Measurements from ENCODE around the gene SIRT4. TPM values are rescaled to one million over a fixed set of nuclear protein-coding genes. Genes with fewer than 3 reads are reported as not detected.
A peak's percentile ranks its signal among the peaks of the same experiment; 100 is the strongest.

The SIRT4 gene
- total and polyA plus RNA-seq, 2 of the 13 experiments (the other 11 are each of a cell fraction or from before 2014, with no cell fraction given) = 3.4 to 5.8 TPM

DNA sequence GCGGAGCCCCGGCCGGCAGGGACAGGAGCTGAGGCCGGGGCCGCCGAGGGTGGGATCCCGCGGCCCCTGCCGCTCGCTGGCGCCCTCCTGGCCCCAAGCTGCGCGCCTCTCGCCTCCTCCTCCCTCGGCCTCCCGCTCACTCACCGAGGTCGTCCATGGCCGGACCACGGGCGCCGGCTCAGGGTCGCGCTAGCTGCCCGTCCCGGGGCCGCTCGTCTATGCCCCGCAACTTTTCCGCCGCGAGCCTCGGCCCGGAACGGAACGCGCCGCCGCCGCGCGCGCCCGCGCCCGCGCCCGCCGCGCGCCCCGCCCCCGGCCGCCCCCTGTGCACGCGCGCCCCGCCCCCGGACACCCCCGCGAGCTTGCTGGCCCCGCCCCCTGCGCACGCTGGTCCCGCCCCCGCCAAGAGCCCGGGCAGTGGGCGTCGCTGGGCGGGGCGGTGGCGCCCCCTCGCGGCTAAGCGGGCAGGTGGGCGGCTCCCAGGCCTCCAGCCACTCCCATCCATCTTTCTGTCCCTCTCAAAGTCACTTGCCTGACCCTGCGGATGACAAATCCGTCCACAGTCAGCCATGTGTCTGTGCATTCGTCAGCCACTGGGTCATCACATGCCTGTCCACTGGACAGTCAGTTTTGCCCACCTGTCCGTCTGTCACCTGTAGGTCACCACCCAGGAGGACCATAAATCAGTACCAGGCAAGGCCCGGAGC is 36.5 kb upstream of the SIRT4 start, which contains the start of gene PXN (continued):
- TF ChIP-seq, protein P1, sequence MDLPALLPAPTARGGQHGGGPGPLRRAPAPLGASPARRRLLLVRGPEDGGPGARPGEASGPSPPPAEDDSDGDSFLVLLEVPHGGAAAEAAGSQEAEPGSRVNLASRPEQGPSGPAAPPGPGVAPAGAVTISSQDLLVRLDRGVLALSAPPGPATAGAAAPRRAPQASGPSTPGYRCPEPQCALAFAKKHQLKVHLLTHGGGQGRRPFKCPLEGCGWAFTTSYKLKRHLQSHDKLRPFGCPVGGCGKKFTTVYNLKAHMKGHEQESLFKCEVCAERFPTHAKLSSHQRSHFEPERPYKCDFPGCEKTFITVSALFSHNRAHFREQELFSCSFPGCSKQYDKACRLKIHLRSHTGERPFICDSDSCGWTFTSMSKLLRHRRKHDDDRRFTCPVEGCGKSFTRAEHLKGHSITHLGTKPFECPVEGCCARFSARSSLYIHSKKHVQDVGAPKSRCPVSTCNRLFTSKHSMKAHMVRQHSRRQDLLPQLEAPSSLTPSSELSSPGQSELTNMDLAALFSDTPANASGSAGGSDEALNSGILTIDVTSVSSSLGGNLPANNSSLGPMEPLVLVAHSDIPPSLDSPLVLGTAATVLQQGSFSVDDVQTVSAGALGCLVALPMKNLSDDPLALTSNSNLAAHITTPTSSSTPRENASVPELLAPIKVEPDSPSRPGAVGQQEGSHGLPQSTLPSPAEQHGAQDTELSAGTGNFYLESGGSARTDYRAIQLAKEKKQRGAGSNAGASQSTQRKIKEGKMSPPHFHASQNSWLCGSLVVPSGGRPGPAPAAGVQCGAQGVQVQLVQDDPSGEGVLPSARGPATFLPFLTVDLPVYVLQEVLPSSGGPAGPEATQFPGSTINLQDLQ (CRISPR knock-in tag; IDR thresholded peaks at IDR 0.05) = no peak
- TF ChIP-seq ZNF704 (CRISPR knock-in tag; IDR thresholded peaks at IDR 0.05; ENCODE audit: borderline replicate concordance) = no peak
- peak; percentile 78; the same call in 1 of the 2 replicates for TF ChIP-seq HOXA5 (CRISPR knock-in tag; IDR thresholded peaks at IDR 0.05)
- TF ChIP-seq GABPA (IDR thresholded peaks at IDR 0.05; ENCODE audit: low read depth, low read length) = no peak
- TF ChIP-seq GABPA (CRISPR knock-in tag; IDR thresholded peaks at IDR 0.05; ENCODE audit: low read depth) = no peak
- no peak for TF ChIP-seq ASH2L (IDR thresholded peaks at IDR 0.05; ENCODE audit: insufficient read length, low read depth, low read length)
- TF ChIP-seq ZNF232 (CRISPR knock-in tag; IDR thresholded peaks at IDR 0.05; ENCODE audit: borderline replicate concordance) = no peak
- no peak for TF ChIP-seq ZNF407 (CRISPR knock-in tag; IDR thresholded peaks at IDR 0.05; ENCODE audit: not compliant biosample characterization)
- no peak for TF ChIP-seq ZNF263 (CRISPR knock-in tag; IDR thresholded peaks at IDR 0.05)
- peak; percentile 48 for TF ChIP-seq ZNF614 (CRISPR knock-in tag; IDR thresholded peaks at IDR 0.05; ENCODE audit: borderline replicate concordance)
- TF ChIP-seq RARA (CRISPR knock-in tag; IDR thresholded peaks at IDR 0.05) = peak; percentile 82
- no peak for TF ChIP-seq ZBTB7A (CRISPR knock-in tag; IDR thresholded peaks at IDR 0.05)
- TF ChIP-seq, protein P2, sequence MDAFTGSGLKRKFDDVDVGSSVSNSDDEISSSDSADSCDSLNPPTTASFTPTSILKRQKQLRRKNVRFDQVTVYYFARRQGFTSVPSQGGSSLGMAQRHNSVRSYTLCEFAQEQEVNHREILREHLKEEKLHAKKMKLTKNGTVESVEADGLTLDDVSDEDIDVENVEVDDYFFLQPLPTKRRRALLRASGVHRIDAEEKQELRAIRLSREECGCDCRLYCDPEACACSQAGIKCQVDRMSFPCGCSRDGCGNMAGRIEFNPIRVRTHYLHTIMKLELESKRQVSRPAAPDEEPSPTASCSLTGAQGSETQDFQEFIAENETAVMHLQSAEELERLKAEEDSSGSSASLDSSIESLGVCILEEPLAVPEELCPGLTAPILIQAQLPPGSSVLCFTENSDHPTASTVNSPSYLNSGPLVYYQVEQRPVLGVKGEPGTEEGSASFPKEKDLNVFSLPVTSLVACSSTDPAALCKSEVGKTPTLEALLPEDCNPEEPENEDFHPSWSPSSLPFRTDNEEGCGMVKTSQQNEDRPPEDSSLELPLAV (CRISPR knock-in tag; conservative IDR thresholded peaks at IDR 0.05; ENCODE audit: low read depth) = no peak
- no peak for TF ChIP-seq ZNF337 (CRISPR knock-in tag; IDR thresholded peaks at IDR 0.05; ENCODE audit: borderline replicate concordance, low read depth)
- TF ChIP-seq ZNF230 (CRISPR knock-in tag; IDR thresholded peaks at IDR 0.05) = no peak

Measured in HepG2 (cell line).